HCT116 (cell line): ENCODE data around the gene BRI3BP. TPM values are rescaled to one million over a fixed set of nuclear protein-coding genes. Genes with fewer than 3 reads are reported as not detected.

Experiments used
- ATAC-seq: fragments of 200-7000 bp; cut with Tn5 transposase; 2 replicates; pipeline ENCODE4 v1.9.1; 2020; ENCODE audit warnings: mild to moderate bottlenecking, moderate library complexity
- BruUV-seq: library from RNA; stranded (reverse); fragments of 400-500 nt; replicated peaks from 2 replicates; lab custom pipeline; 2021; lab: Mats Ljungman, UMichigan
- CTCF ChIA-PET: fragments of 300-600 bp; sonication (Branson Sonifier 250); formaldehyde crosslinking; loops from one replicate; lab custom pipeline; 2021; ENCODE audit warnings: antibody characterized with exemption; lab: Charles Lee
- POLR2A ChIA-PET: fragments of 300-600, 350-600 bp; sonication (Branson Sonifier 250); formaldehyde crosslinking; loops from one replicate; lab custom pipeline; 2021; ENCODE audit warnings: antibody characterized with exemption; lab: Charles Lee
- RAD21 ChIA-PET, 2 experiments: fragments of 300-600 bp; sonication (Branson Sonifier 250); formaldehyde crosslinking; loops; one replicate each; lab custom pipeline; 2023; ENCODE audit warnings: low total read pairs in 2 of 2; ENCODE audit not compliant: uncharacterized antibody in 2 of 2, unreplicated experiment in 2 of 2, low non-redundant PET in 1 of 2; lab: Charles Lee
- DNase-seq: peaks from one replicate; pipeline ENCODE4 v3.0.0-alpha.2; 2010; ENCODE audit warnings: low read depth, low spot score
- H2AFZ ChIP-seq: fragments of 200-600 bp; shearing (Covaris generic), sonication (generic); 2 replicates; pipeline ENCODE4 v1.6.1; 2017; ENCODE audit warnings: low read depth, mixed run types, mixed read lengths, antibody characterized with exemption, low read length; ENCODE audit not compliant: poor library complexity, severe bottlenecking
- H3K27ac ChIP-seq: 2 replicates; pipeline ENCODE4 v1.5.1; 2012; ENCODE audit warnings: low read depth, low read length
- H3K27me3 ChIP-seq: fragments of 200-600 bp; sonication (generic); 2 replicates; pipeline ENCODE4 v1.6.1; 2016; ENCODE audit warnings: mixed run types, low read length, mixed read lengths; ENCODE audit not compliant: insufficient read depth
- H3K36me3 ChIP-seq, 2 experiments: fragments of 200-500 bp in 1 of 2; fragments of 200-600 bp in 1 of 2; sonication (Bioruptor generic) in 1 of 2; sonication (generic) in 1 of 2; 2 replicates each; pipeline versions ENCODE4 v1.5.1 to v1.6.1; 2014 to 2016; ENCODE audit warnings: low read length in 2 of 2, inconsistent platforms in 1 of 2, mixed read lengths in 1 of 2, mixed run types in 1 of 2; ENCODE audit not compliant: insufficient read depth in 2 of 2, control insufficient read depth in 1 of 2
- H3K4me1 ChIP-seq, 2 experiments: fragments of 200-600 bp in 1 of 2; sonication (generic) in 1 of 2; 2 replicates each; pipeline versions ENCODE4 v1.5.1 to v1.6.1; 2012 to 2017; ENCODE audit warnings: low read length in 2 of 2, inconsistent platforms in 1 of 2, mild to moderate bottlenecking in 1 of 2, mixed read lengths in 1 of 2, mixed run types in 1 of 2, moderate library complexity in 1 of 2; ENCODE audit not compliant: insufficient read depth in 2 of 2, control insufficient read depth in 1 of 2
- H3K4me2 ChIP-seq: fragments of 200-600 bp; sonication (generic); 2 replicates; pipeline ENCODE4 v1.6.1; 2017; ENCODE audit warnings: mixed run types, low read length, mixed read lengths
- H3K4me3 ChIP-seq, 2 experiments: fragments of 200-600 bp in 1 of 2; sonication (generic) in 1 of 2; replicated peaks in 1 of 2; 2 replicates each; pipeline ENCODE4 v1.5.1; 2011 to 2016; ENCODE audit warnings: low read length in 2 of 2, control low read depth in 1 of 2, low read depth in 1 of 2, mild to moderate bottlenecking in 1 of 2, mixed read lengths in 1 of 2, mixed run types in 1 of 2
- H3K79me2 ChIP-seq: fragments of 200-600 bp; sonication (generic); 2 replicates; pipeline ENCODE4 v1.6.1; 2017; ENCODE audit warnings: mild to moderate bottlenecking, mixed run types, low read length, moderate library complexity, mixed read lengths; ENCODE audit not compliant: insufficient read depth
- H3K9ac ChIP-seq: fragments of 200-600 bp; sonication (generic); 2 replicates; pipeline ENCODE4 v1.6.1; 2016; ENCODE audit warnings: low read length, mixed read lengths
- H3K9me2 ChIP-seq: fragments of 200-600 bp; sonication (generic), shearing (Covaris generic); 2 replicates; pipeline ENCODE4 v1.6.1; 2017; ENCODE audit warnings: mixed run types, mild to moderate bottlenecking, moderate library complexity; ENCODE audit not compliant: insufficient read depth
- H3K9me3 ChIP-seq, 2 experiments: fragments of 200-500 bp in 1 of 2; fragments of 200-600 bp in 1 of 2; sonication (Bioruptor generic) in 1 of 2; sonication (generic) in 1 of 2; 2 replicates each; pipeline ENCODE4 v1.6.1; 2014 to 2017; ENCODE audit warnings: low read length in 2 of 2, mixed read lengths in 2 of 2, inconsistent platforms in 1 of 2, low read depth in 1 of 2, mild to moderate bottlenecking in 1 of 2, mixed run types in 1 of 2, moderate library complexity in 1 of 2; ENCODE audit not compliant: control insufficient read depth in 1 of 2, insufficient read depth in 1 of 2
- H4K20me1 ChIP-seq: fragments of 200-600 bp; sonication (generic), shearing (Covaris generic); 2 replicates; pipeline ENCODE4 v1.6.1; 2017; ENCODE audit warnings: mixed run types, mild to moderate bottlenecking, moderate library complexity; ENCODE audit not compliant: insufficient read depth
- CBX3 ChIP-seq: IDR thresholded peaks from 2 replicates; pipeline ENCODE4 v1.6.1; 2012; ENCODE audit warnings: low read depth
- CTCF ChIP-seq, 3 experiments: fragments of 200-600 bp in 1 of 3; sonication (generic) in 1 of 3; IDR thresholded peaks in 2 of 3; conservative IDR thresholded peaks in 1 of 3; 2 replicates each; pipeline ENCODE4 v1.5.1; 2012 to 2017; ENCODE audit warnings: low read depth in 2 of 3, low read length in 2 of 3, antibody characterized with exemption in 1 of 3, borderline replicate concordance in 1 of 3, control low read depth in 1 of 3, mild to moderate bottlenecking in 1 of 3, mixed read lengths in 1 of 3, mixed run types in 1 of 3, moderate library complexity in 1 of 3; ENCODE audit not compliant: insufficient read depth in 1 of 3
- POLR2A ChIP-seq: IDR thresholded peaks from 2 replicates; pipeline ENCODE4 v1.7.0; 2011; ENCODE audit warnings: borderline replicate concordance; ENCODE audit not compliant: insufficient read depth, insufficient read length; ENCODE audit errors: extremely low read depth
- YY1 ChIP-seq: IDR thresholded peaks from 2 replicates; pipeline ENCODE4 v1.6.1; 2011; ENCODE audit warnings: low read length, low read depth, moderate library complexity, mild to moderate bottlenecking; ENCODE audit not compliant: insufficient replicate concordance; ENCODE audit errors: extremely low read depth
- ZBTB33 ChIP-seq: IDR thresholded peaks from 2 replicates; pipeline ENCODE4 v1.6.1; 2011; ENCODE audit warnings: mild to moderate bottlenecking, low read length, moderate library complexity; ENCODE audit not compliant: insufficient replicate concordance; ENCODE audit errors: extremely low read depth
- ZNF274 ChIP-seq: fragments of 200-500 bp; sonication (Bioruptor generic); IDR thresholded peaks from 2 replicates; pipeline ENCODE4 v1.6.1; 2014; ENCODE audit warnings: mild to moderate bottlenecking, low read depth, low read length, inconsistent platforms
- intact Hi-C: fragments of 100-400 bp; cut with micrococcal nuclease; formaldehyde crosslinking; loops from 2 replicates; pipeline ENCODE4 v1.10.0; 2022
- total RNA-seq: library from RNA; stranded (reverse); gene quantifications from one replicate; pipeline ENCODE4 v1.2.1, GENCODE V29; 2021; ENCODE audit not compliant: unreplicated experiment

BRI3BP gene
- total RNA-seq, 1 experiment from 2014 or later = 40.1 TPM

GRCh38 chr12:125069616-125070015 lies 76.2 kb downstream of the BRI3BP start:
- H2AFZ ChIP-seq = no peak overlapping the region
- H3K4me3 ChIP-seq = no peak overlapping the region
- ChIA-PET CTCF (no interaction called here), RAD21 (no interaction called here), POLR2A (no interaction called here)
- H3K9me2 ChIP-seq = no peaks in the 10 kb centered on the region
- DNase-seq (no peak), ATAC-seq (no peak)
- BruUV-seq = no TSS peak
- no peaks in the 10 kb centered on the region for H4K20me1 ChIP-seq
- H3K36me3 ChIP-seq = no peaks in the 10 kb centered on the region
- no peak overlapping the region for H3K27ac ChIP-seq
- no peak overlapping the region for H3K4me2 ChIP-seq
- H3K79me2 ChIP-seq = peaks cover 9% of the 10 kb centered on the region; the same call in 1 of the 2 replicates
- TF ChIP-seq CTCF (IDR thresholded peaks at IDR 0.05 in 2 of 3, conservative IDR thresholded peaks at IDR 0.05 in 1 of 3; ENCODE audit: borderline replicate concordance in 1 of 3, insufficient read depth in 1 of 3, low read depth in 2 of 3, low read length in 2 of 3) (no peak), ZNF274 (no peak), ZBTB33 (no peak), POLR2A (no peak), CBX3 (no peak), YY1 (no peak)
- peaks cover 0 to 10% of the 10 kb centered on the region in 2 experiments; a peak in 3 of 4 replicates for H3K4me1 ChIP-seq
- no peaks in the 10 kb centered on the region for H3K27me3 ChIP-seq
- H3K9ac ChIP-seq = no peak overlapping the region
- no peaks in the 10 kb centered on the region for H3K9me3 ChIP-seq
- intact Hi-C loops = loop anchor here (5.0 kb wide), 1 partner anchor 77 kb away; the partner anchor contains the start of gene BRI3BP
